Activated T-cell treated with anti-CD3 and anti-CD28 coated beads, Interleukin-2, amount 50 U/mL, for 24 hours (primary cell): ENCODE results near the gene CLDN10.

Experiments used
- DNase-seq: peaks from one replicate; pipeline ENCODE4 v3.0.0-alpha.2; 2020
- H3K27ac Mint-ChIP-seq: 2 replicates; pipeline ENCODE4 v1.8.0; 2020; ENCODE audit warnings: mild to moderate bottlenecking, mixed read lengths
- H3K27me3 Mint-ChIP-seq: 2 replicates; pipeline ENCODE4 v1.8.0; 2020; ENCODE audit warnings: mixed read lengths
- H3K36me3 Mint-ChIP-seq: 2 replicates; pipeline ENCODE4 v1.8.0; 2020; ENCODE audit warnings: low read depth, mixed read lengths
- H3K4me1 Mint-ChIP-seq: 2 replicates; pipeline ENCODE4 v1.8.0; 2020; ENCODE audit warnings: low read depth, mixed read lengths
- H3K4me3 Mint-ChIP-seq: 2 replicates; pipeline ENCODE4 v1.8.0; 2020; ENCODE audit warnings: mild to moderate bottlenecking, moderate library complexity, mixed read lengths
- H3K9me3 Mint-ChIP-seq: 2 replicates; pipeline ENCODE4 v1.8.0; 2020; ENCODE audit warnings: mixed read lengths

CLDN10 gene

DNA sequence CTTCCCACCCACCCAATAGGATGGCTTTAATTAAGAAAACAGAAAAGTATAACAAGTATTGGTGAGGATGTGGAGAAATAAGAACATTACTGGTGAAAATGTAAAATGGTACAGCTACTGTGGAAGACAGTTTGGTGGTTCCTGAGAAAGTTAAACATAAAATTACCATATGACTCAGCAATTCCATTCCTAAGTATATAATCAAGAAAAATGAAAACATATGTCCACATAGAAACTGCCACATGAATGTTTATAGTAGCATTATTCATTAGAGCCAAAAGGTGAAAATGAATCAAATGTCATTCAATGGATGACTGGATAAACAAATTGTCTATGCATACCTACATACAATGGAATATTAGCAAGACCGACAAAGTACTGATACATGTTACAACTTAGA lies 75.1 kb downstream of the CLDN10 start:
- DNase-seq = no peak
- Mint-ChIP-seq H3K9me3 (no peaks in the 10 kb centered on the region), H3K27me3 (peaks cover 36% of the 10 kb centered on the region), H3K4me3 (no peak overlapping the region), H3K36me3 (no peaks in the 10 kb centered on the region), H3K4me1 (no peaks in the 10 kb centered on the region), H3K27ac (no peak overlapping the region)

DNA sequence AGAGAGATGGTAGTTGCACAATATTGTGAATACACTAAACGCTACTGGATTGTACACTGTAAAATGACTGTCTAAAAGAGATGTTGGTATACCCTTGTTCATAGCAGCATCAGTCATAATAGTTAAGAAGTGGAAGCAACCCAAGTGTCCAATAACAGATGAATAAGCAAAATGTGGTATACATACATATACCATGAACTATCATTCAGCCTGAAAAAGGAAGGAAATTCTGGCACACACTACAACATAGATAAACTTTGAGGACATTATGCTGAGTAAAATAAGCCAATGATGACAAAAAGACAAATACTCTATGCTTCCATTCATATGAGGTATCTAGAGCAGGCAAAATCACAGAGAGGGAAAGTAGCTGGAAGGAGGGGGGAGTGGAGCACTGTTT lies 76.0 kb downstream of the CLDN10 start:
- DNase-seq = no peak
- H3K9me3 Mint-ChIP-seq = no peaks in the 10 kb centered on the region

GRCh38 chr13:95629071-95629470 lies 76.6 kb downstream of the CLDN10 start:
- H3K27ac Mint-ChIP-seq = no peak overlapping the region
- no peak for DNase-seq
- H3K27me3 Mint-ChIP-seq = peaks cover 34% of the 10 kb centered on the region
- no peaks in the 10 kb centered on the region for H3K9me3 Mint-ChIP-seq
- H3K4me3 Mint-ChIP-seq = no peak overlapping the region
- no peaks in the 10 kb centered on the region for H3K36me3 Mint-ChIP-seq
- no peaks in the 10 kb centered on the region for H3K4me1 Mint-ChIP-seq

More for the DNA sequence above, 76.0 kb downstream of the CLDN10 start:
- H3K27me3 Mint-ChIP-seq = peaks cover 33% of the 10 kb centered on the region
- no peak overlapping the region for H3K27ac Mint-ChIP-seq
- no peaks in the 10 kb centered on the region for H3K36me3 Mint-ChIP-seq
- no peaks in the 10 kb centered on the region for H3K4me1 Mint-ChIP-seq
- H3K4me3 Mint-ChIP-seq = no peak overlapping the region
